Epithelial cell of prostate (primary cell): ENCODE measurements around the gene CRIM1.

Experiments used
- DNase-seq: peaks from one replicate; pipeline ENCODE4 v3.0.0-alpha.2; 2011; ENCODE audit warnings: low read depth, low spot score
- H3K27ac ChIP-seq: fragments of 450-650 bp; 2 replicates; pipeline ENCODE4 v1.5.1; 2017; ENCODE audit warnings: mild to moderate bottlenecking

The CRIM1 gene

DNA sequence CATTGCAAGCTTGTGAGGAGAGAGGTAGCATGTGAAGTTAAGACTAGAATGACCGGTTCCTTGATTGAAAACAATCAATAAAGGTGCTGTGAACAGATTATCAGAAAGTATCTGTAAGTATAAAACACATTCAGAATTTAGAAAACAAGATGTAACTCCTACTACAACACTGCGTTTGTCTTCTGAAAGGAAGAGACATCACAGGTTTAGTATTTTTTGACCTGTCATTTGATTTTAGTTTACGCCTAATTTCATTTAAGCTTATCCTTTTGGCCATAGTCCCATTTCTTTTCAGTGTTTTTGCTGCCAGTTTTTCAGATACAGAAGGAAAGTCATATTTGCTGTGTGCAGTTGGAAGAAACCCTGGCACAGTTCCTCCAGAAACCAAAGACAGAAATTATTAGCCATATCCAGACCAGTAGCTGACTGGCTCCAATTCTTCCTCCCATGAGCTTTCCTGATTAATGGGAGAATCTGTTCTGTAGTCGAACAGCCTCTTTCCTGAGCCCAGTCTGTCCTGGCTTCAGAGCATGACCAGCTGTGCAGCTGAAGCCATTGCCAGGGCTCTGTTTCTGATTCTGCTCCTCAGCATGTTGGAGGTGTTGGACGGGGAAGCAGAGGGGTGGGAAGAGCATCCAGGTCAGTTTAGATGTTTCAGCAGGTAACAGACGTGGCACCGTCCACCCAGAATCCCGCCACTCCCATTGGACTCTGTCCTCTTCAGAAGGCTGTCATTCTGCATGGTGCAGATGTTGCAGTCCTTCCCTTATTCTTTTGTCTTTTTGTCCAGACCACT lies 61.0 kb downstream of the CRIM1 start:
- no peak for DNase-seq
- no peak overlapping the region for H3K27ac ChIP-seq

DNA sequence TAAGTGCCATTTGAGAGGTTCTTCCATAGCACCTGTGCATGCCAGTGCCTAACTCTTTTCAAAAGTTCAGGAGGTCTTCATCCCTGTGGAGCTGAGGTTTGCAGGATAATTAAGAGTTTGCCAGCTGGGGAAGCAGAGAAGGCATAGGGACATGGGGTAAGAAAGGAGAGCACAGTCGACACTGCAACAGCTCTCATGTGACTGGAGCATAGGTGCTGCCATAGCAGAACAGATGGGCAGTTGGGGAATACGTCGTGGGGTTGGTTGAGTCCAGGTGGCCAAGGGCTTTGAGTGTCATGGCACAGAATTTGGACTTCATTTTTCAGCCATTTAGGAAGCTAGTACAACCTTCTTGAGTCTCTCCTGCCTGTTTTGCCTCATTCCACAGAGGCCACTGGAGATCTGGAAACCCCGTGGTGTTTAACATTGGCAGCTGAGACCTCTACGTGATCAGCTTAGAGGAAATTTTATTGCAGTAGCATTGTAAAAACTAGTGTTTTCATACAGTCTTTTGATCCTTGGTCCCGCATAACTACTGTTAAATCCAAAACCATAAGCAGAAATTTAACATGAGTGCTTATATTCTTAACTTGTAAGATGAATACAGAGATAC lies 65.1 kb downstream of the CRIM1 start:
- no peak for DNase-seq
- H3K27ac ChIP-seq = no peak overlapping the region

DNA sequence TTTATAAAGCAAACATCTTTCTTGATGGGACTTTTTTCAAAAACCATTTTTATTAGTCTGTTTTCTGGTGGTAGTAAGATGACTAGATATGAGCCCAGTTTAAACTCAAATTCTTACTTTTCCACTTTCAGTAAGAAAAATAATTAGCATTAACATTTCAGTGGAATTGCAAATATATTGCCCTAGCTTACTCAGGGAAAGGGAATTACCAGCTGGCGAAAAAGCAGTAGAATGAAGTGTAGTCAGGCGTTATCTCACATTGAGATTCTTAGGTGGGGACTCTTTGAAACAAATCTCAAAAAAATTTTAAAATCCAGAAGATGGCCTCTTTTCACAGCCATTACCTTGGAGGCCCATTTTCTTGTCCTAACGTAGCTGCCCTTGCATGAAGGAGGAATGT lies 65.8 kb downstream of the CRIM1 start:
- DNase-seq = no peak
- H3K27ac ChIP-seq = no peak overlapping the region

DNA sequence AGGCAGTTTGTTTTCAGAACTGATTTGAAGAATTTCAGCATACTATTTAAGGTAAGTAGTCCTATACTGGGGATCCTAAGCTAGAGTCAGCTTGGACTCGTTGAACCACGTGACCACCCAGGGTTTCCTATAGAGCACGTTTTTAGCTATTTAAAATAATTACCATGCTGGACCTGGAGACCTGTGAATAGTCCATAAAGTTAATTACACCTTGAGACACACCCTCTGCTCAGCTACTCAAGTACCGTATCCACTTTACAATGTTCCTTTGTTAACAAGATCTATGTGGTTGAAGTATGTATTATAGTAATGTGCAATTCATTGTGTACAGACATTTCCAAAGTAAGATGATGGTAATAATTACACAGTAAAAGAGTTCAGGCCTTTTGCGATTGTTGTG lies 67.6 kb downstream of the CRIM1 start:
- no peak for DNase-seq
- no peak overlapping the region for H3K27ac ChIP-seq

DNA sequence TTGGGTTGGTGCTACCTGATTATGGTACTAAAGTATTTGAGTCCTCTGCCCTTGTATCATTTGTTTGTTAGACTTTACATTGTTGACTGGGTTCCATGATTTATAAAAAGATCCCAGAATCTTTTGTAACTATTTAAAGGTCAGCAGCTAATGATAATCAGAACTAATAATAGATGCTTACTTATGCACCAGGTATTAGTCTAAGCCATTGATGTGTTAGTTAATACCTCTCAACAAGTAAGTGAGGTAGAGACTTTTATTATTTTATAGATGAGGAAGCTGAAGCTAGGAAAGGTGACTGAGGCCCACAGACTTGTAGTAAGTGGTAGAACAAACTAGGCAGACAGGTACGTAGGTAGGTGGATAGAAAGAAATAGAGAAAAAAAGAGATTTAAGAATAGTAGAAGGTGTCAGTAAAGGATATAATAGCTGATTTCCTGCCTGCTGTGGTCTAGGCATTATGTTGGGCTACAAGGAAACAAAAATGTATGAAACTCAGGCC lies 68.1 kb downstream of the CRIM1 start:
- DNase-seq = no peak
- no peak overlapping the region for H3K27ac ChIP-seq

DNA sequence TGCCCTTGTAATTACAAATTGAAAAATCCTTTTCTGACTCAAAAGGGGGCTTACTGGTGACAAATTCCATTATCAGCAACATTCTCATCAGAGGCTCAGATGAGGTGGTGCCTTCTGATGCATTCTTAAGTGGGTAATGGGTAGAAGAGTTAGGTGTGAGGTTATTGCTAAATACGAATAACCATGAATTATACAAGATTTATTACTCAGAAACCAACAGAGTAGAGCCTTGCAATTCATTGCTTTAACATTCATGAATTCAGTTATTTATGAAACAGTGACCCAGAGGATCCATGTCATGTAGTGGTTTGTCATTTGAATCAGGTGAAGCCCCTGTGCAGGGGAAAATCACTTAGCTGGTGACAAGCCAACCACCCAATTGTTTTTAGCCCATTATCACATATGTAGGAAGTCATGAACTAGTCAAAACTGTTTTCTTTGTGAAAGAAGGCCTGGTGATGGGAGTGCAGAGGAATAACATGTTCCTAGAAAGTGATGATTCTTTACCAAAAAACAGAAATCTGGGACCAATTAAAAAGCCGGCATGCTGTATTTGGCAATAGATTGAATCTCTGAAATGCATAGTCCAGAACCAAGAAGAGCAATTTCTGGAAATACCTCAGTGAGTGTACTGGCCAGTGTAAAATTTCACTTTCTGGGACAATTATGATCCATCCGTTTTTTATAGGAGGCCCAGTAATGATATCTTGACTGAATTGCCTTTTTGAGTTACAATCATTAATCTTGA lies 70.2 kb downstream of the CRIM1 start:
- no peak for DNase-seq
- no peak overlapping the region for H3K27ac ChIP-seq

DNA sequence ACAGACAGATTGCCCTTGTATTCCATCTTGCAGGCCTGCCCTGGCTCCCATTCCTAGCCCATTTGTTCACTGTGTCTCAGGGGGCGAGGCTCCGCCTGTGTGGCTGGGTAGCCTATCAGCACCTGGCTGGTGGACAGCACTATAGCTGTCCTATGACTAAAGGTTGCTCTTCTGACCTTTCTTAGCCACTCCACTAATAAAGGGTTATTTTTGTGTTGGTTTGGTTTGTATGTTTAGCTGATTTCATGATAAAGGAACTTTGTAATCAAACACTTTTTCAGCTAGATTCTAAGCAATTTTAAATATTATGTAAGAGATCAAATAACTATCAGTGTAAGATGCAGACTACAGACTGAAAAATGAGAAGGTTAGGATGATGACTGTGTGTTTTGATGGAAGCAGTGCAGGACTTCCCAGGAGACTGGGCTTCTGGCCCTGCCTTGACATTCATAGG lies 72.2 kb downstream of the CRIM1 start:
- no peak for DNase-seq

DNA sequence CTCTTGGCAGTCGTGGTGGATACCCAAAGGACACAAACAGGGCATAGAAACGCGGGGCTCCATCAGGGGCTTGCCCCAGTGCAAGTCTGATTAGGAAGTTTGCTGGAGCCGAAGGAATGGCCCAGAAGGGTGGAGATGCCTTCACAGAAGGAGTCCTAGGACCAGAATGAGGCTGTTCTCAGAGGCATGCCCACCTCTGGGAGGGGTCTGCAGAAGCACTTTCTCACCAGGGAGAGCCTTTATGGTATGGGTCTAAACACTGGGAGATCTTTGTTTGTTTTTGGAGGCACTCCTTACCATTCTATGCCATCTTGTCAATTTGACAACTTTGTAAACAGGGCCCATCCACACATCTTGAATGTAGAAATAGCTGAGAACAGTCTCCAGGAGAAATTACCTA lies 75.0 kb downstream of the CRIM1 start:
- H3K27ac ChIP-seq = no peak overlapping the region
- no peak for DNase-seq

More for the DNA sequence above, 72.2 kb downstream of the CRIM1 start:
- no peak overlapping the region for H3K27ac ChIP-seq

DNA sequence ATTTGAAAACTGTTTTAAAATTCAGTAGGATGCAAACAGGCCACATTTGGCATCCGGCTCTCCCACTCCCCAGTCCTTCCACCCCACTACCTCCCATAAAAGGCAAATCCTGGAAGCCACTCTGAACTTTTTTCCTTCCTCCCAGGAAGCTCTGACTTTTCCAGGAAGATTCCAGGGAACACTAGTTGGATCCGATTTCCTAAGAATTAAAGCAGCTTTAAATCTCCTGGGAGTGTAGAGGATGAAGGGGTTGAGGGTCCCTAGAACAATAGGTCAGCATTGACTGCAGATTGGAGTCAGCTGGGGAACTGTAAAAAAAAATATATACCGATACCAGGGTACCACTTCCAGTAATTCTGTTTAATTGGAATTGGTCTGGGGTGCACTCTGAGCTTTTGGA lies 76.9 kb downstream of the CRIM1 start:
- no peak for DNase-seq
- no peak overlapping the region for H3K27ac ChIP-seq

DNA sequence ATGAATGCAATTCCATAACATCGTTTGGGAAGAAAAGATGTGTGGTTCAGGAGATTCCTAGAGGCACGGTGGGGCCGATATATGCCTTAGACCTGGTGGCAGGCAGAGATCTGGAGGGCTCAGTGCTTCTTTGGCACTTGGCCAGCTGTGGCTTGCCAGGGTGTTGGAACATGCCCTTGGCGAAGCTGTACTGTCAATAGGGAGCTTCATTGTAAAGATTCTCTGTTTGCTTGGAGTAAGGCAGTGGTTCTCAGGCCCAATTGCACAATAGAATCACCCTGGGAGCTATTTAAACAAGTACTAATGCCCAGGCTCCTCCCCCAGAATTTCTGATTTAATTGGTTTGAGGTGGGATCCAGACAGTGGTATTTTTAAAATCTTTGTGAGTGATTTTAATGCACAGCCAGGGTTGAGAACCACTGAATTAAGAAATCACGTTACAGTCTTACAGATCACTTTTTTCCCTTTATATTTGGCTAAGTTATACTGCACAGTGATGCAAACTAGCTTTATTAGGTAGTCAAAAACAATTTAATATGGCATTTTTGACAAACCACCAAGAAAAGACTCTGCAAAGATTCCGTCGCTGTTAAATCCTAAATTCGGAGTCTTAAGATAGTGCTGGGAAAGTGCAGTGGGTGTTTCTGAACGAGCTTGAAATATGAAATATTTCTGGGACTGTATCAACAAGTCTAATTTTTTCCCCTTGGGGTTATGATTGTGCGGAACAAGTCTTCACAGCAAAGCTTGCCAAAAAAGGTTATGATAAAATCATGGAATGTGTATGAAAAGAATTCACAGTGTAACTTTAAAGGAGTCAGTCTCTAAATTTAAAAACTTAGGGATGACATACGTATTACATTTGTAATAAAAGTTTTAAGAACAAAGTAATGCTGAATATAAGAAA lies 78.0 kb downstream of the CRIM1 start:
- DNase-seq = peak; percentile 45

DNA sequence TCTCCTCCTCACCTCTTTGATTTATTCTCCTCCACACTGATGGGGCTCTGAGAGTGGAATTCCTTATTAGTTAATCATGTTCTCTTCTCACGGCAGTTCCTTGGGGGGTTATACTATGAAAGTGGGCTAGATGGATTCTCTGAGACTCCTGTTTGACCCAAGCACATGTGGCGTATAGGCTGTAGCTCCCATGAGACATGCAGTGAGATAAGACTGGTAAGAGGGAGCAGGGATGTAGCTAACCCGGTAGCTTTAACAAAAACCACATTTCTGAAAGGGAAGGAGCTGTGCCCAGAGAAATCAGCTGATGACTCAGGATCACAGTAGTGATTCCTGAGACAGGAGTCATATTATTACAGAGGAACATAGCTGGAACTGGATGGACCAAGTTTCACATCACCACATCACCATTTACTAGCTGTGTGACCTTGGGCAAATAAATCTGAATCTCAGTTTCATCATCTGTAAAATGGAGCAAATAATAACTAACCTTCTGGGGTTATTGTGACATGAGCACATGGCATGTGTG lies 82.9 kb downstream of the CRIM1 start:
- peak; percentile 84 for DNase-seq
- peak overlapping the region; percentile 90 for H3K27ac ChIP-seq

More for the DNA sequence above, 78.0 kb downstream of the CRIM1 start:
- H3K27ac ChIP-seq = peak overlapping the region; percentile 50

DNA sequence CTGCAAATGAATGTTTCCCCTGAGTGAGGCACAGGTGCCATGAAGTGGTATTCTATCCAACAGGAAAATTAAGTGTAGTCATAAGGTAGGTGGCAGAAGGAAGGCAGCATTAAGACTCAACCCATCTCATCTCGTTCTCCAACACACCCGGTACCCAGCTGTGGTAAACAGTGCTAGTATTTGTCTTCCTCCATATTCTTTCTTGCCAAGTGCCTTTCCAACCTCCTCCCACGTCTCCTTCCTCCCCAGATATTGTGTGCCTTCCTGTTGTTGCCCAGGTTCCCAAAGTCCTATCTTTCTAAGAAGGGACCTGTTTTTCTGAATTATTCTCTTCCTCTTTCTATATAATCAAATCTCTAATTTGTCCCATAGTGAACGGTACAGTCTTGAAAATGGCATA lies 83.5 kb downstream of the CRIM1 start:
- H3K27ac ChIP-seq = peak overlapping the region; percentile 90
- DNase-seq = no peak

DNA sequence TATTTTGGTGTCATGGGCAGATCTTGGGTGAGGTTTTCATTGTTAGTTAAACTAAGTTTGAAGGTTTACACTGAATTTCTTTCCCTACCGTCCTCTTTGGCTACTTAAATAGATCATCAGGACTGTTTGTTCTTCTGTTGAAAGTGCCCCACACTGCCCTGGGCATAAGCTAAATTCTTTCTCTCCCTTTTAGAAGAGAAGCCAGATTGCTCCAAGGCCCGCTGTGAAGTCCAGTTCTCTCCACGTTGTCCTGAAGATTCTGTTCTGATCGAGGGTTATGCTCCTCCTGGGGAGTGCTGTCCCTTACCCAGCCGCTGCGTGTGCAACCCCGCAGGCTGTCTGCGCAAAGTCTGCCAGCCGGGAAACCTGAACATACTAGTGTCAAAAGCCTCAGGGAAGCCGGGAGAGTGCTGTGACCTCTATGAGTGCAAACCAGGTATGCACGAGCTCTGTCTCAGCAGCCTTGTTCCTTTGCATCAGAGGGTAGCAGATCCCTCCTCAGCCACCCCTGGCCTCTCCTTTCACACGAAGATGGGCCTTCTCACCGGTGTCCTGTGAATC lies 85.6 kb downstream of the CRIM1 start:
- DNase-seq = no peak
- no peak overlapping the region for H3K27ac ChIP-seq

DNA sequence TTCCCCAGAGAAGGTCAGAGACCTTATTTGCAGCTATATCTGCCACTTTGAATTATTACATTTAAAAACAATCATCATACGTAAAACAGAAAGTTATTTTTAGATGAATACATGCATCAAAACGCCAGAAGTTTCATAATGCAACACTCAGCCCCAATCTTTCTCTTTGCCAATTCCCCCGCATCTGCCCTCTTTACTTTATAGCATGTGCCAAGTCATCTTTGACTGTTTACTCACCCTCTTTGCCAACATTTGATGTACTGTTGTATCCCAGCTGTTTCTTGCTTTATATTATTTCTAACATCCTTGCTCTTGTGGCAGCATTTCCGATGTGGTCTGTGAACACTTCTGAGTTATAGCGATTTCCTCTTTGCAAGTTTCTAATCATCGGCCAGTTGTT lies 86.2 kb downstream of the CRIM1 start:
- DNase-seq = no peak
- H3K27ac ChIP-seq = no peak overlapping the region

DNA sequence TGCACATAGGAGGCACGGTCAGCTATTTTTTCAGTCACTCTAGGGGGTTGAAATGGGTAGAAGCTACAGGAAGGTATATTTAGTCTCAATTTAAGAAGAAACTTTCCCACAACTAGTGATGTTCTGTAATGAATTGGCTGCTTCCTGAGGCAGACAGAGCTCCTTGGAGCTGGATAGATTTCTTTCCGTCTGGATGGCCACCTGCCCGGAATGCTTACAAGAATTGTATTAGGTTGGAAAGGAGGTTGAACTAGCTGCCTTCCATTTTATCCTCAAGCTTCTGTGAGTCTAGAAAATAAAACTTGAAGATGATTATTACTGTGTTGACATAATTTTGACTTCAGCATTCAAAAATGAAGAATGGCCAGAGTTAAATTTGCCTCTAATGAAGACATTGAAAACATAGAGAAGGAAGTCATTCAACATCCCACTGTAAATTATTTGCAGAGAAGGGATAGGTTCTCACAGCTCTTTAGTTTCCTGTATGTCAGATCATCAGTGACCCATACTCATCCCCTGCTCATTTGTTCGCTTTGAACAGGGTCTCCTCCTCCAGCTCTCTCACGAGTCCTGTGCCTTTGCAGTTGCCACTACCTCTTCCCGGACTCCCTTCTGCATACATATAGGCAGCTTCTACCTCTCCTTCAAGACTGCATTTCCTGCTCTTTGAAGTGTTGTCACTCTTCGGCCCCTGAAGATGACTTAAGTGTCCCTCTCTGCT lies 88.8 kb downstream of the CRIM1 start:
- DNase-seq = no peak
- H3K27ac ChIP-seq = no peak overlapping the region

DNA sequence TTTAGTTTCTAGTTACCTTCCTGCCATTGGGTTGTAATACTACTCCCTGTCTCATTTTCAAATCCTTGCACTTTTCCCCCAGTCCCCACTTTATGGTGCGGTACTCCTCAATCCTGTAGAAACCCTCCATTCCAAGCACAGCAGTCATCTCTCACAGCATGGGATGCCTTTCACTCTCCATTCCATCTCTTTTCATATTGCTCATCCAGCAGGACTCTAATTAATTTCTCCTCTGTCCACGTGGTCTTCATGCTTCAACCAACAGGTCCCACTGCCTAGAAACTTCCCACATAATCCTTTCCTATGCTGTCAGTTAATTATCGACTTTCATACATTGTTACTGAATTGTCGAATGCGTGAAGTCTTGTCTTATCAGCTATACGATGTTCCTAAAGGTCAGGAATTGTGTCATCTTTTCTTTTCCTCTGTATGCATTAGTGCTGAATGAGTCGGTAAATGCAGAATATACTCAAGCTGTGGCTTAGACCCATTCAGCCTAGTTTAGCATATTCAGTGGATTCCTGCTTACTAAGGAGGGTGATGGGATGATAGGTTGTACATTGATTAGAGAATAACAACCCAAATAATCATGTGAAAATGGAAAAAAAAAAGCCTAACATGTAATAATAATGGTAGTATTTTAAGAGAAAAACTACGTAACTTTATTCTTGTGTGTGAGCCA lies 89.7 kb downstream of the CRIM1 start:
- no peak for DNase-seq
- H3K27ac ChIP-seq = no peak overlapping the region

DNA sequence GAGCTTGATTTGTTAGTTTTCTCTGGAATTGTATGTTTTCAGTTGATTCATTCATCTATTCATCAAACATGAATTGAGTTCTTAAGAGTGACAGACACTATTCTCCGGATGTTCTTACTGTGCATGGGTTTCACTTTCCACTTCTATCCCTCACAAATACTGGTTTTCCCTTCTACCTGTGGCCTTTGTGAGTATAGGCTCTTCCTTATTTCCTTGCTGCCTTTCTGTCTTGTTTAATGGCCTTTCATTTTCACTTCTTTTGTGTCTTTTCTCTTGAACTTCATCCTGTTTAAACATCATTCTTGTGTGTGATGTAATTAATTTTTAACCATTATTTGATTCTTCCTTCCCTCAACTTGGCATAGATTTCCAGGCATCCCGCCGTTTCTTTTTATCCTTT lies 90.7 kb downstream of the CRIM1 start:
- DNase-seq = no peak
- no peak overlapping the region for H3K27ac ChIP-seq

DNA sequence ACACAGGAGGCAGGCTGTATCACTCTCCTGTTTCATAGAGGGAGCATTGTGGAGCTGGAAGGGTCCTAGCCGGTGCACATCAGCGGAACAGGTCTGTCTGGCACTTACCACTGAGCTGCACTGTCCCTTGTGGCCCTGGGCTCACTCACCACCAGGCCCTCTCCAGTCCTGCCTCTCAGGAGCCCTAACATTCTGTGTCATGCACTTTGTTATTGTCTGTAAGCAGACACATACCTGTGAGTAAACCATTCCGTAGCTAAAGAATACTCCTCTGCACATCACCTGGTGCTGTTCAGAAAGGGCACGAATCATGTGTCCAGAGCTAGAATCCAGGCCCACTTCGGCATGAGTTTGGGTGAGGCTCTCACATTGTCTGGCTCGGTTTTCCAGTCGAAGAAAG lies 93.6 kb downstream of the CRIM1 start:
- peak overlapping the region; percentile 35 for H3K27ac ChIP-seq

More for the DNA sequence above, 93.6 kb downstream of the CRIM1 start:
- DNase-seq = no peak
